LNCAP (cell line): ENCODE measurements around the gene TMED5.
A peak's percentile ranks its signal among the peaks of the same experiment; 100 is the strongest.

Source experiments
- TF ChIP-seq, protein P1 (sequence below): fragments of 450-650 bp; IDR thresholded peaks from 2 replicates; pipeline ENCODE4 v1.5.1; 2017; ENCODE audit warnings: mild to moderate bottlenecking

Gene TMED5

DNA sequence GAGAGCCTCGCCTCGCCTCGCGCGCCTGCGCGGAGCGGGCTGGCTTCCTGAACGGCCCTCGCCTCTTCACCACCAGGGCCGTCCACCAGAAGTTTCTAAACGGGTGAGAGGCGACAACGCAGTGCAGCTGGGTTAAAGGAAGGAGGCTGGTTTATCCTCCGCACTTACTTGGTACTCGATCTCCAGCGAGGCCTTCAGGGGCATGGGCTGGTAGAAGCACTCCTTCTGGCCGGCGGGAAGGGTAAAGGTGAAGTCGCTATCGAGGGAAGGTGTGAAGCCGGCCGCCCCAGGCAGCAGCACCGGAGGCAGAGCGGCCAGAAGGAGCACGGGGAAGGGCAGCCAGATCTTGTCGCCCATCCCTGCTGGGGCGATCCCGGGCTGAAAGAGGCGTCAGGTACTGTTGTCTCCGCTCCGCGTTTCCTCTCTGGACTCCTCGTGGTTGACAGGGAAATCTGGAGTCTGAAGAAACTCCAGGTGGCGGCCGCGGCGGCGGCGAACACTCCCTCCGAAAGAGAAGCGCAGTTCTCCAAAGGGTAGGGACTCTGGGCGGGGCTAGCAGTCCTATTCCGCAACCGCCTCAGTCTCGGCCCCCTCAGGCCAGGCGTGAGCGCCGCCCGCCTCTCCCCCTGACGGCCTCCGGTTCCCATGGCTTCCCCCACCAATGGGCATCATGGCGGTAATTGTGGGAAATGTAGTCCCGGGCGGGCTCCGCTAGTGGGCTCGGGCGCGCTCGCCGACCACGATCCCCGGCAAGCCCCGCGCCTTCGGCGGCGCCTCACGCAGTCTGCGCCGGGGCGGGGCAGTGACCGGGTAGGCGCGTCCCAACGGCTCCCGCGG is at the start of gene TMED5:
Gene TMED5 (minus strand): TSS at position 528 of the 837 bp plus-strand sequence. CDS start 171 bp downstream, at position 357.
- TF ChIP-seq, protein P1, sequence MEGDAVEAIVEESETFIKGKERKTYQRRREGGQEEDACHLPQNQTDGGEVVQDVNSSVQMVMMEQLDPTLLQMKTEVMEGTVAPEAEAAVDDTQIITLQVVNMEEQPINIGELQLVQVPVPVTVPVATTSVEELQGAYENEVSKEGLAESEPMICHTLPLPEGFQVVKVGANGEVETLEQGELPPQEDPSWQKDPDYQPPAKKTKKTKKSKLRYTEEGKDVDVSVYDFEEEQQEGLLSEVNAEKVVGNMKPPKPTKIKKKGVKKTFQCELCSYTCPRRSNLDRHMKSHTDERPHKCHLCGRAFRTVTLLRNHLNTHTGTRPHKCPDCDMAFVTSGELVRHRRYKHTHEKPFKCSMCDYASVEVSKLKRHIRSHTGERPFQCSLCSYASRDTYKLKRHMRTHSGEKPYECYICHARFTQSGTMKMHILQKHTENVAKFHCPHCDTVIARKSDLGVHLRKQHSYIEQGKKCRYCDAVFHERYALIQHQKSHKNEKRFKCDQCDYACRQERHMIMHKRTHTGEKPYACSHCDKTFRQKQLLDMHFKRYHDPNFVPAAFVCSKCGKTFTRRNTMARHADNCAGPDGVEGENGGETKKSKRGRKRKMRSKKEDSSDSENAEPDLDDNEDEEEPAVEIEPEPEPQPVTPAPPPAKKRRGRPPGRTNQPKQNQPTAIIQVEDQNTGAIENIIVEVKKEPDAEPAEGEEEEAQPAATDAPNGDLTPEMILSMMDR: 0 out of 2 replicates have a peak, but pooled peaks have one; percentile 8

DNA sequence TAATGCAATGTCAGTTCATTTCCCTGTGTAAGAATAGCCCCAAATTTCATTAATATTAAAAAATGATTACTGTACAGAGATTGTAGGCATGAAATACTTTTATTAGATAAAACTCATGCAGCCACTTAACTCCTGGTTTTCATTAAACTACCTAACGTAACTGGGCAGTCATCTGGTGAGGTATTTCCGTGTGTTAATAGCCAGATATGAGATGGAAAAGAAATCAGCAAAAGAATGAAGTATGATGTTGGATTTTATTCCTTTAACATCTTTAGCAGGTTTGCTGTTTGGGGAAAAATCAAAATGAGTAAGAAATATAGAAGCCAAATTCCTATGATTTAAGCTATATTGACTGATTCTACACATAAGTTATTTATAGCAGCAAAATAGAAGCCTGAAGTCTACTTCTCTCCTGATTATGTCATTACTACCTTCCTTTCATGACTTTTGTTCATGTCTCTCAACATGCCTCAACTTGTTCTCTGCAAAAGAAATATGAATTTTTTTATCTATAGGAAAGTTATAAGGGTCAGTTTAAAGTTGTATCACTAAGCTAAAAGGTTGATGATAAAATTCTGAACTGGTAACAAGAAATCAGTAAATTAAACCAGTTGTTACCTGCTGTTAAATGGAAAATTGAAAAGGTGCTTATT is 42.9 kb upstream of the TMED5 start:
- TF ChIP-seq, protein P1: no peak

DNA sequence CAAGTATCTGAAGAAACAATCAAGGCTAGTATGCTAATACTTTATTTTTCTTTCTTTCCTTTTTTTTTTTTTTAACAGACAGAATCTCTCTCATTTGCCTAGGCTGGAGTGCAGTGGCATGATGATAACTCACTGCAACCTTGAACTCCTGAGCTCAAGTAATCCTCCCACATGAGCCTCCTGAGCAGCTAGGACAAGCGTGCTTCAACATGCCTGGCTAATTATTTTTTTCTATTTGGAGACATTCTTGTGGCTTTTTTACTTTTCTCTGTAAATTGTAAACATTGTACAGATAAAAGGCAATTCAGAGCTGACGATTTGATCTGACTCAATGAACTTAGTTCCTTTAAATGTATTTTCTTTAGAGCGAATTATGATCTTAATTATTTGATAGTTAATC is 41.7 kb upstream of the TMED5 start:
- TF ChIP-seq, protein P1: no peak

DNA sequence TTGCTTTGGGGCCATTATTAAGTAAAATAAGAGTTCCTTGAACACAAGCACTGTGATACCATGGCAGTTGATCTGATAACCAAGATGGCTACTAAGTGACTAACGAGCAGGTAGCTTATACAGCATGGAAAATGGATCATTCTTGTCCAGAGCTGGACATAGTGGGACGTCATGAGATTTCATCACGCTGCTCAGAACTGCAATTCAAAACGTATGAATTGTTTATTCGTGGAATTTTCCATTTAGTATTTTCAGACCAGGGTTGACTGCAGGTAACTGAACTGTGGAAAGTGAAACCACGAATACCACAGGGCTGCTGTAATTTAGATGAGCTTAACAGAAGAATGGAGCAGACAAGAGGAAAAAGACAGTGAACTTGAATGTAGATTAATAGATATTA is 39.2 kb upstream of the TMED5 start:
- TF ChIP-seq, protein P1: no peak

DNA sequence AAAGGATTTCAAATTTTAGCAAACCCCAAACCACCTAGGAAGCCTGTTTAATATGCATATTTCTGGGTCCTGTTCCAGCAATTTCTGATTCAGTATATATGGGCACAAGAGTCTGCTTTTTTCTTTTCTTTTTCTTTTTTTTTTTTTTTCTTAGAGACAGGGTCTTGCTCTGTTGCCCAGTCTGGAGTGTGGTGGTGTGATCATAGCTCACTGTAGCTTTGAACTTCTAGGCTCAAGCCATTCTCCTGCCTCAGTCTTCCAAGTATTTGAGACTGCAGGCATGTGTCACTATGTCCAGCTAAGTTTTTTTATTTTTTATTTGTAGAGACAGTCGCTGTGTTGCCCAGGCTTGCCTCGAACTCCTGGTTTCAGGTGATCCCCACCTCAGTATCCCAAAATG is 35.1 kb upstream of the TMED5 start:
- TF ChIP-seq, protein P1: no peak

DNA sequence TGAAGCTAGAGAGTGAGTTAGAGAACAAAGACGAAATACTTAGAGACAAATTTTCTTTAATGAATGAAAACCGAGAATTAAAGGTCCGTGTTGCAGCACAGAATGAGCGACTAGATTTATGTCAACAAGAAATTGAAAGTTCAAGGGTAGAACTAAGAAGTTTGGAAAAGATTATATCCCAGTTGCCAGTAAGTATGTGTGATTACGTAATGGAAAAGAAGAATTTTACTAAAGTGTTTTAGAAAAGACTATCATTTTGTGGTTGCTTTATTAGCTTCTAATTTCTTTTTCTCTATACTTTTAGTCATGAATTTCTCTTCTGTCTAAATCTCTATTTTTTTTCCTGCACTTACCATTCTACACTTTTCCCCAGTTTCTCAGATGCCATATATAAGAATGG is 27.0 kb upstream of the TMED5 start:
- TF ChIP-seq, protein P1: no peak

DNA sequence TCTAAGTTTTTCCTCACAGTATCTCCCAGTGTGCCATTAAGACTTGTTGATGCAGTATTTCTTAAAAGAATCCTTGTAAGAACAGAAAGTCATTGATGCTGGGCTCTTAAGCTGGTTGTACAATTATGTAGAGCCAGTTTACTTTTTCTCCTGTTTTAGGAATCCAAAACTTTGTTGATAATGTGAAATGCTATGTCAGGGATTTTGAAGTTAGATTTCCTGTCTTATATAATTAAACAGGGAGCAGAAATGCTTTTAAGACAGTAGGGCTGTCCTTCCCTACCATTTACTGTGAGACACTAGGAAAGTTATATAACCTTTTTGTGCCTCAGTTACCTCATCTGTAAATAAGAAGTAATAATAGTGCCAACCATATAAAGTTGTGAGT is 26.3 kb upstream of the TMED5 start:
- TF ChIP-seq, protein P1: no peak
